Thyroid gland (tissue), 4 donors: Measurements from ENCODE around the gene VWC2L.

Experiments used
- CTCF ChIP-seq, 6 experiments: fragments of 200-600 bp in 3 of 6; fragments of 450-650 bp in 3 of 6; sonication (generic) in 3 of 6; IDR thresholded peaks; one replicate each; pipeline ENCODE4 v1.5.1; 2016 to 2019; ENCODE audit warnings: antibody characterized with exemption in 6 of 6, mild to moderate bottlenecking in 2 of 6, inconsistent platforms in 1 of 6, moderate library complexity in 1 of 6
- POLR2A ChIP-seq, 2 donors: fragments of 450-650 bp; IDR thresholded peaks; one replicate each; pipeline ENCODE4 v1.6.1; 2017; ENCODE audit warnings: antibody characterized with exemption in 2 of 2, mild to moderate bottlenecking in 2 of 2, moderate library complexity in 1 of 2

GRCh38 chr2:214628091-214628490, 217.2 kb downstream of the VWC2L start:
- no peak for TF ChIP-seq POLR2A (IDR thresholded peaks at IDR 0.05)
- TF ChIP-seq CTCF (IDR thresholded peaks at IDR 0.05), result no peak
